CD4-positive, alpha-beta T cell treated with Interleukin-17A for 4 hours (primary cell): ENCODE measurements around the gene NEAT1.

ENCODE experiments used
- DNase-seq: peaks from one replicate; pipeline ENCODE4 v3.0.0-alpha.2; 2020; ENCODE audit warnings: mixed read lengths

The NEAT1 gene

GRCh38 chr11:65390099-65390941, 32.3 kb upstream of the NEAT1 start:
- DNase-seq, result no peak

GRCh38 chr11:65390996-65391395, 31.6 kb upstream of the NEAT1 start:
- DNase-seq, result no peak

GRCh38 chr11:65392186-65392829, 30.3 kb upstream of the NEAT1 start:
- no peak for DNase-seq

GRCh38 chr11:65392899-65393298, 29.7 kb upstream of the NEAT1 start:
- no peak for DNase-seq

GRCh38 chr11:65393513-65394079, 29.0 kb upstream of the NEAT1 start:
- no peak for DNase-seq

- DNase-seq, result no peak
Observed at GRCh38 chr11:65394125-65394536, 28.5 kb upstream of the NEAT1 start.

- DNase-seq, result no peak
Observed at GRCh38 chr11:65395961-65396530, 26.6 kb upstream of the NEAT1 start.

- no peak for DNase-seq
Observed at GRCh38 chr11:65396769-65397745, 25.5 kb upstream of the NEAT1 start.

- no peak for DNase-seq
Observed at GRCh38 chr11:65398362-65398910, 24.2 kb upstream of the NEAT1 start.

GRCh38 chr11:65399249-65399648, 23.3 kb upstream of the NEAT1 start:
- DNase-seq, result no peak

- DNase-seq, result no peak
Observed at GRCh38 chr11:65399845-65400244, 22.8 kb upstream of the NEAT1 start.

GRCh38 chr11:65400307-65401072, 22.1 kb upstream of the NEAT1 start:
- DNase-seq, result no peak

- no peak for DNase-seq
Observed at GRCh38 chr11:65401073-65401802, 21.4 kb upstream of the NEAT1 start.

- no peak for DNase-seq
Observed at GRCh38 chr11:65401803-65402248, 20.8 kb upstream of the NEAT1 start.

GRCh38 chr11:65402790-65403189, 19.8 kb upstream of the NEAT1 start:
- DNase-seq, result no peak

GRCh38 chr11:65403607-65404121, 18.9 kb upstream of the NEAT1 start:
- no peak for DNase-seq

- no peak for DNase-seq
Observed at GRCh38 chr11:65404210-65404609, 18.4 kb upstream of the NEAT1 start.

GRCh38 chr11:65404638-65405339, 17.8 kb upstream of the NEAT1 start:
- DNase-seq, result no peak

GRCh38 chr11:65410936-65411680, 11.5 kb upstream of the NEAT1 start:
- peak; percentile 1 for DNase-seq
